Activated CD4-positive, alpha-beta T cell treated with anti-CD3 and anti-CD28 coated beads, Interleukin-2, Interleukin-4, amounts not matched to agents 100 ng/mL and 50 ng/mL, durations not matched to agents 16 hours and 8 hours (primary cell): ENCODE results near the gene ARHGAP8.

Experiments
- DNase-seq: peaks from one replicate; pipeline ENCODE4 v3.0.0-alpha.2; 2020; ENCODE audit warnings: low spot score

The ARHGAP8 gene

GRCh38 chr22:44726439-44726838, 25.9 kb upstream of the ARHGAP8 start:
- DNase-seq, result no peak

GRCh38 chr22:44727148-44727547, 25.2 kb upstream of the ARHGAP8 start:
- DNase-seq, result no peak

DNA sequence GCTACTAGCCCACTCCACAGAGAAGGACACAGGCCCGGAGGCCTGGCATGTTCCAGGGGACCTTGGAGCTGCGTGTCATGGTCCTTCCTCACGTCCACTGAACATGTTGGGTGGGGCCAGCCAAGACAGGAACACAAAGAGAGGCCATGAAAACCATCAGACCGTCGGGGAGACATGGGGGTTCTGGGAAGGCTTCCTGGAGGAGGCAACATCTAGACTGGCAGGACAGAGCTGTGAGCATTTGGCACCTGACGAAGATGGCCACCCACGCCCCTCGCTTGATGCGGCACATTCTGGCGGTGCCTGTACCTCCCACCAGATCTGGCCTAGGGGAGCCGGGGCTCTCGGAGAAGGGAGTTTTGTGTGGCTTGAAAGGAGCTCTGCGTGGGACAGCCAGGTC, 24.7 kb upstream of the ARHGAP8 start:
- no peak for DNase-seq

GRCh38 chr22:44728761-44729324, 23.5 kb upstream of the ARHGAP8 start:
- DNase-seq, result no peak

DNA sequence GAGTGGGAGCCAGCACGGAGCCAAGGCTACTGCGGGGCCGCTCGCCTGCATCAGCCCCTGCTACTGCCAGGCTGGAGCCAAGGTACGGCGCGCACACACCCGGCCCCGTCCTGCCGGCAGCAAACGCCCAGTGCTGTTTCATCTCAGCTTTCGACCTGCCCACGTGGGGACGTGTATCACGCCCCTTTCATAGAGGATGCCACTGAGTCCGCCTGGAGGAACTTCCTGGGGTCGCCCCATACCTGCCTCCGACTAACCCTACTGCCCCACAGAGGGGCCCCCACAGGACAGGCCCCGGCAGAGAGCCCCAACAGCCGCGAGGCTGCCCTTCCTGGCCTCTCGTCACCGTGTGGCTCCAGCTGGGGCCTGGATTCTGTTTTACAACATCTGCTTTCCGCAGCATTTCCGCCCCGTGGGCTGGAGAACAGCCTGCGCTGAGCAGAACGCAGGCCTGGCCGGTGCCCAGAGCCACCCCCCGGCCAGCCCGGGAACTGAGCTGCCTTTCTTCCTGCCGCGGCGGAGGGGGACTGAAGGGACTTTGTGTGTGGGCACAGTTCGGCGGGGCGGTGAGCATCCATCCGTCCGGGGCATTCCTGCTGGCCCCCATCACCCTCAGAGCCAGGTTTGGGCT, 22.9 kb upstream of the ARHGAP8 start:
- DNase-seq, result no peak

- DNase-seq, result no peak
Measured at GRCh38 chr22:44730022-44730393, 22.4 kb upstream of the ARHGAP8 start.

- no peak for DNase-seq
Measured at GRCh38 chr22:44730490-44731356, 21.7 kb upstream of the ARHGAP8 start.

DNA sequence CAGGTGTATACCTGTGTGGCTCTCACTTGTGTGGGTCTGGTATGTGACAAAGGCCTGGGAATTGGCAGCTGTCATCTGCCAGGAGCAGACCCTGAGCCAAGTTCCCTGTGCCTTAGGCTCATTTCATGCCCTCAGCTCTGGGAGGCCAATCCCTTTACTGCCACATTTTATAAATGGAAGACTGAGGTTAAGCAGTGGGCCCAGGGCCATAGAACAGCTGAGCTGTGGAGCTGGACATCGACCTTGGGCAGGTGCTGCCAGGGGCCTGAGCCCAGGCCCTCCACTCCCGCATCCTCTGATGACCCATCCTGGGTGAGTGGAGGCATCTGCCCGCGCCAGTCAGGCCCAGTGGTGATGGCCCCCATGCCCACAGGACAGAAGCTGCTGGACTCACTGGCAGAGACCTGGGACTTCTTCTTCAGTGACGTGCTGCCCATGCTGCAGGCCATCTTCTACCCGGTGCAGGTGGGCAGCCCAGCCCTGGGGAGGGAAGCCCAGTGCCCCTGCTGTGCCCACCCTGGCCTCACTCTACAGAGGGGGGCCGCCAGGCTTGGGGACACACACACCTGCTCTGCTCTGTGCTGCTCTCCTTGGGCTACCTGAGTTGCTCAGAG, 20.9 kb upstream of the ARHGAP8 start:
- DNase-seq, result no peak

GRCh38 chr22:44732017-44732561, 20.3 kb upstream of the ARHGAP8 start:
- DNase-seq, result no peak

DNA sequence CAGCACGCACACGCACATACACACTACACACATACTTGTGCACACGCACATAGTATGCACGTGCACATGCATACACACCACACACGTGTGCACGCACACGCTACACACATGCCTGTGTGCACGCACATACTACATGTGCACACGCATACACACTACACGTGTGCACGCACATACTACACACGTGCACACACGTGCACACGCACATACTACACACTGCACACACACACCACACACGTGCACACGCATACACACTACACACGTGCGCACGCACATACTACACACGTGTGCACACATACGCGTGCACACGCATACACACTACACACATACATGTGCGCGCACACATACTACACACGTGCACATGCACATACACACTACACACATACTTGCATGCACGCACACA, 19.7 kb upstream of the ARHGAP8 start:
- no peak for DNase-seq

DNA sequence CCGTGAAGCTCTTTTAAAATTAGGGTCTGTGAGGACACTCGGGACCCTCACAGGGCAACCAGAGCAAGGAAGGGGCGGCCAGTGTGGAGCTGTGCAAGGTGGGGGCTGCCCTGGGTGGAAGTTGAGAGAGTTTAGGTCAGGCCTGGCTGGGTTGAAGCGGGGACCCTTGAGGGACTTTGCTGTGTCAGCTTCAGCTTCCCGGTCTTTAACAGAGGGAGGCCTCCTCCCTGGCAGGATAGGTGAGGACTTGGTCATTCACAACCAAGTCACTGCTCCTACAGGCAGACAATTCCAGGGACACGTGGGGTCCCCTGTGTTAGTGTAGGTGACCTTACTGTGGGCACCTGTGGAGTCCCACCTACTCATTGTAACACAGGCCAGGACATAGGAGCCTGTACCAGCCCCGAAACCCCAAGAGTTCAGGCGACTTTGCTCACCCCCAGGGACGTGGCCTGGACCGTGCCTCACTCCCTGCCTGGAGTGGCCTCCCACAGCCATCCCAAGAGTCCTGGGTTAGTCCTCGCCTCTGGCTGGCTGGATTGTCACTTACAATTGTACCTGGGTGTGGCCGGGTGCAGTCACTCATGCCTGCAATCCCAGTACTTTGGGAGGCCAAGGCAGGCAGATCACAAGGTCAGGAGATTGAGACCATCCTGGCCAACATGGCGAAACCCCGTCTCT, 18.8 kb upstream of the ARHGAP8 start:
- DNase-seq, result no peak

DNA sequence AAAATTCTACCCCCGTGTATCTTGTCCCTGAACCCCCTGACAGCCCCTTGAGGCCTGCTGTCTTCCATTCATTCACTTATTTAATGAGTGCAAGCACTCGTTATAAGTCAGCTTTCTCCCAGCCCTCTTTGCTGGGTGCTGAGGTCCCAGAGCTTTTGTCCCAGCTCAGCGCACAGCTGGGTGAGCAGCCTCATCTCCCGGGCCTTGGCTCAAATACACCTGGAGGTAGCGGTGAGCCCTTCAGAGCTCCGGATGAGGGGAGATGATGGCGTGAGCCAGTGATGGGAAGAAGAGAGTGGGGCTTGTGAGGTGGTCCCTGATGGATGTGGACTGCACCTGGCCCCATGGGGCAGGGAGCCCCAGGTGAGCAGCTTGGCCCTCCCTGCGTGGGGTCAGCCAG, 18.1 kb upstream of the ARHGAP8 start:
- DNase-seq, result no peak

DNA sequence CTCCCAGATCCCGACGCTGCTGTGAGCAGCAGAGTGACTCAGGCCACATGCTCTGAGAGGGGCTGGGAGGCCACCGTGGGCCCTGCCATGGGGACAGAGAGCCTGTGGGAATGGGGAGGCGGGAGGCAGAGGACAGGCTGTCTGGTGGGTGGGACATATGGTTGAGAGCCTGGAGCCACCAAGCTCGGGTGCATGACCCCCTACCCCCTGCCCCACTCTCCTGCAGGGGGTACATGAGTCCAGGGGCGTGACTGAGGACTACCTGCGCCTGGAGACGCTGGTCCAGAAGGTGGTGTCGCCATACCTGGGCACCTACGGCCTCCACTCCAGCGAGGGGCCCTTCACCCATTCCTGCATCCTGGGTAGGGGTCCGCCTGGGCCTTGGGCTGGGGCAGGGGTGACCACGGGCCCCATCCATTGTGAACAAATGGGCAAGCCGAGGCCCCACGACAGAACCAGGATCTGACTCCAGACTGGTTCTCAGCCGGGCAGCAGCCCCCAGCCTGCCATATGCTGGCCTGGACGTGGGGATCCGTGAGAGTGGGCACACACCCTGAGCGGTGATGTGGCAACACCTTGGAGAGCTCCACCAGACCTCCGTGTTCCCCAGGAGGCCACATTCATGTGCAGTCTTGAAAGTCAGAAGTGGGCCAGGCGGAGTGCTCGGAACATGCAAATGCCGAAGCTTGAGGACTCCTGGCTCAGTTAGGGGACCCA, 17.4 kb upstream of the ARHGAP8 start:
- no peak for DNase-seq

DNA sequence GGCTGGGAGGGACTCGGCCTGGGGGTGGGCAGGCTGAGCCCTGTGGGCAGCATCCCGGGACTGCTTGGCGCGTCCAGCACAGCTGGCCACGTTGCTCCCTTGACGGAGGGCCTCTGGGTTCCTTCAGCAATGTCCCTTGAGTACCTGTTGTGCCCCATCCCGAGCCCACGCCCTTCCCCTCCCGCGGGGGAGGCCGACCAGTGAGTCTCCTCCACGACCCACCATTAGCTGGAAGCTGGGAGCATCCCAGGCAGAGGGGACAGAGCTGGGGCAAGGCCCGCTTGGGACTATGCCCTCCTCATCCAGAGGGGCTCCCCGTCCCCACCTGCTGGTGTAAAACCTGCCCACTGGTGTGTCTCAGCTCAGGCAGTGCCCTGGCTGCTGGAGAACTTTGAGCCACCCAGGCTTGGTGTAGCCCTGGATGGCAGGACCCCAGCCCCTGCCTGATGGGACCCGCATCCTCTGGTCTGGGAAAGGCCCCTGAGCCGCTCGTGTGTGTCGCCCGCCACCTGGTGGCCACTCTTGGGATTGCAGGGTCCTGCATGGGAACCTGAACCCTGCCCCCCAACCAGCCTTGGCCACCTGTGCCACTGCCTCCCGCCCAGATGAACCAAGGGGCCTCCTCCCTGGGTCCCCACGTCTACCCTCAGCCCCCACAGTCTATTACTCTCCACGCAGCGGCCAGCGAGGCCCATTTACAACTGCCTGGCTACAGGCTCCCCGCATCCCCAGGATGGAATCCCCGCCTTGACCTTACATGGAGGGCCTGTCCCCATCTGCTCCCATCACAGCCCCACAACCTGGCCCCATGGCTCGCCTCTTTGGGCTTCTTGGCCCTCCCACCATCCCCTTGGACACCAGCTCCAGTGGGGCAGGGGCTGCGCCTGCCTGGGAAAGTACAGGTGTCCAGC, 16.6 kb upstream of the ARHGAP8 start:
- DNase-seq, result peak; percentile 80

DNA sequence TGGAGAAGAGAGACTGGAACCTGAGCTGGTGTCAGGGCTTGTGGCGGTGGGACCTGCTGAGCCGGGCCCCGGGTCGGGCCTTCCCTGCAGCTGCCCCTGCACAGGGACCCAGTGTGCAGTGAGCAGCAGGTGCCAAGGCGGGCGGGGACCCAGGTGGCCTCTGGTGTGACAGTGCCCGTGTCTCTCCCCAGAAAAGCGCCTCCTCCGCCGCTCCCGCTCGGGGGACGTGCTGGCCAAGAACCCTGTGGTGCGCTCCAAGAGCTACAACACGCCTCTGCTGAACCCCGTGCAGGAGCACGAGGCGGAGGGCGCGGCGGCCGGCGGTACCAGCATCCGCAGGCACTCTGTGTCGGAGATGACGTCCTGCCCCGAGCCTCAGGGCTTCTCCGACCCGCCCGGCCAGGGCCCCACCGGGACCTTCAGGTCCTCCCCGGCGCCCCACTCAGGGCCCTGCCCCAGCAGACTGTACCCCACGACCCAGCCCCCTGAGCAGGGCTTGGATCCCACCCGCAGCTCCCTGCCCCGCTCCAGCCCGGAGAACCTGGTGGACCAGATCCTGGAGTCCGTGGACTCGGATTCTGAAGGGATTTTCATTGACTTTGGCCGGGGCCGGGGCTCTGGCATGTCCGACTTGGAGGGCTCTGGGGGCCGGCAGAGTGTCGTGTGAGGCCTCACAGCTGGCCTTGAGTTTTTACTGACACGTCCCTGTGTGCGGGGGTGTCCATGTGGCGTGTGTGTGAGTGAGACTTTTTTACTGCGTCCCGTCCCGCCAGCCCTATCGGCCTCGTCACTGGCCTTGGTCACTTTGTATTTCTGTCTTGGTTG, 15.6 kb upstream of the ARHGAP8 start:
- no peak for DNase-seq

- no peak for DNase-seq
Measured at GRCh38 chr22:44737406-44738346, 14.7 kb upstream of the ARHGAP8 start.

DNA sequence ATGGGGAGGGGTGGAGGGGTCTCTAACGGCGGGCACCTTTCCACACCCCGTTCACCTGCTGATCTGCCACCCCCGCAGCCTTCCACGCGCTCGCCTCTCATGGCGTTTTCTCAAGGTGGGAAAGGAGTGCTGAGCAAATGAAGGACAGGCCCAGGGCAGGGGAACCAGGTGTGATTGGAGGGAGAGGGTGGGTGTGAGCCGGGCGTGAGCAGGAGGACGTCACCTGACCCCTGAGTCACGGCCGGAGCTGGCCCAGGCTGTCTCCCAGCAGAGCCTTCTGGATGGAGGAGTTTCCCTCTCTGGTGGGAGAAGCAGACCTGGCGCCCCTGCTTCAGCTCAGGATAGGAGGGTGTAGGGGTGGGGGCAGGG, 14.0 kb upstream of the ARHGAP8 start:
- no peak for DNase-seq

DNA sequence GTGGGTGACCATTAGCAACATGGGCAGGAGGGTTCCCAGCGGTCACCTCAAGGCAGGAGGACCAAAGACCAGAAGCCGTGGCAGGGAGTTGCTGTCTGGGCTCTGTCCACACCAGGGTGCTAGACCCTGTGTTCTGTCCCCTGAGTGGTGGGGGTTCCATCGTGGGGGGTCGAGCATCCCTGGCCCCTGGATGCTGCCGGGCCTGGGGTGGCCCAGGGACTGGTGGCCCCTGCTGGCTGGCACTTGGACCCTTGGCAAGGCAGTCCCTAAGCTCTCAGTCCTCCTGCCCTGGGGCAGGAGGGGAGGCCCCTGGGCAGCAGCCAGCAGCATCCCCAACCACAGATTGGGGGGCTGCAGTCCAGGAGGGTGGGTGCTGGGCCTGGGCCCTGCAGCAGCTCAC, 13.4 kb upstream of the ARHGAP8 start:
- DNase-seq, result no peak
